HepG2 (cell line): ENCODE measurements around the gene TBC1D1. TPM values are rescaled to one million over a fixed set of nuclear protein-coding genes. Genes with fewer than 3 reads are reported as not detected.
A peak's percentile ranks its signal among the peaks of the same experiment; 100 is the strongest.

ENCODE experiments used
- ARID4A ChIP-seq: sonication (generic); formaldehyde crosslinking; IDR thresholded peaks from 2 replicates; pipeline ENCODE4 v1.5.0; 2020; ENCODE audit warnings: mild to moderate bottlenecking, missing genetic modification reagents, borderline replicate concordance
- CEBPG ChIP-seq: IDR thresholded peaks from 2 replicates; pipeline ENCODE4 v1.6.1; 2016
- DMAP1 ChIP-seq: IDR thresholded peaks from 2 replicates; pipeline ENCODE4 v1.6.1; 2016
- EZH2 ChIP-seq: conservative IDR thresholded peaks from 2 replicates; pipeline ENCODE4 v1.6.1; 2012; ENCODE audit warnings: mild to moderate bottlenecking, low read depth, low read length, moderate library complexity
- FIP1L1 ChIP-seq: fragments of 200-400 bp; formaldehyde crosslinking; IDR thresholded peaks from 2 replicates; pipeline ENCODE4 v1.6.1; 2018; ENCODE audit warnings: low read depth, mild to moderate bottlenecking, low read length, moderate library complexity, borderline replicate concordance; ENCODE audit not compliant: insufficient read depth
- FOXA3 ChIP-seq: IDR thresholded peaks from 2 replicates; pipeline ENCODE4 v1.6.1; 2016; ENCODE audit warnings: missing genetic modification reagents, missing compliant biosample characterization
- FOXK2 ChIP-seq: fragments of 450-650 bp; IDR thresholded peaks from 2 replicates; pipeline ENCODE4 v1.6.1; 2016
- GPN1 ChIP-seq: sonication (generic); formaldehyde crosslinking; IDR thresholded peaks from 2 replicates; pipeline ENCODE4 v1.5.1; 2020; ENCODE audit warnings: missing genetic modification reagents, borderline replicate concordance
- HMG20A ChIP-seq: IDR thresholded peaks from 2 replicates; pipeline ENCODE4 v1.6.1; 2016; ENCODE audit warnings: borderline replicate concordance
- HNF4A ChIP-seq: sonication (generic); formaldehyde crosslinking; IDR thresholded peaks from 2 replicates; pipeline ENCODE4 v1.4.0; 2020; ENCODE audit warnings: missing genetic modification reagents
- JARID2 ChIP-seq: sonication (generic); formaldehyde crosslinking; IDR thresholded peaks from 2 replicates; pipeline ENCODE4 v1.8.1; 2023; ENCODE audit warnings: missing genetic modification reagents, inconsistent platforms; ENCODE audit not compliant: insufficient replicate concordance
- KDM3A ChIP-seq: IDR thresholded peaks from 2 replicates; pipeline ENCODE4 v1.6.1; 2018; ENCODE audit warnings: low read depth, missing compliant biosample characterization
- PPARG ChIP-seq: conservative IDR thresholded peaks from 2 replicates; pipeline ENCODE4 v1.6.1; 2016; ENCODE audit warnings: missing biosample characterization, missing genetic modification reagents
- PRMT3 ChIP-seq: sonication (generic); formaldehyde crosslinking; IDR thresholded peaks from 2 replicates; pipeline ENCODE4 v1.8.1; 2022; ENCODE audit warnings: low read depth, mild to moderate bottlenecking, moderate library complexity, missing genetic modification reagents, borderline replicate concordance
- SP140L ChIP-seq: sonication (generic); formaldehyde crosslinking; IDR thresholded peaks from 2 replicates; pipeline ENCODE4 v1.4.0; 2020; ENCODE audit warnings: missing genetic modification reagents, borderline replicate concordance
- STAG1 ChIP-seq: sonication (generic); formaldehyde crosslinking; IDR thresholded peaks from 2 replicates; pipeline ENCODE4 v1.4.0; 2020; ENCODE audit warnings: missing genetic modification reagents
- TEAD3 ChIP-seq: optimal IDR thresholded peaks from 2 replicates; pipeline ENCODE3; 2016; ENCODE audit warnings: borderline replicate concordance
- U2AF1 ChIP-seq: fragments of 200-400 bp; formaldehyde crosslinking; optimal IDR thresholded peaks from 2 replicates; pipeline ENCODE3; 2017; ENCODE audit warnings: mild to moderate bottlenecking, low read depth, low read length
- ZBTB8A ChIP-seq: sonication (generic); formaldehyde crosslinking; IDR thresholded peaks from 2 replicates; pipeline ENCODE4 v1.4.0; 2020; ENCODE audit warnings: mild to moderate bottlenecking, low read depth, missing genetic modification reagents, borderline replicate concordance
- ZNF558 ChIP-seq: sonication (generic); formaldehyde crosslinking; IDR thresholded peaks from 2 replicates; pipeline ENCODE4 v1.9.0; 2022; ENCODE audit warnings: mild to moderate bottlenecking, missing genetic modification reagents, borderline replicate concordance
- ZNF749 ChIP-seq: sonication (generic); formaldehyde crosslinking; IDR thresholded peaks from 2 replicates; pipeline ENCODE4 v1.8.0; 2022; ENCODE audit warnings: mild to moderate bottlenecking, missing genetic modification reagents, moderate library complexity, borderline replicate concordance
- polyA plus RNA-seq, 8 experiments: library from polyadenylated mRNA; depleted of rRNA in 3 of 8; stranded (reverse) in 7 of 8; unstranded in 1 of 8; fragments of >200 nt; fragmentation: Illumina TruSeq in 4 of 8; extraction: Trizol in 4 of 8; gene quantifications; 2 replicates each; pipeline versions ENCODE4 v1.2.1 to v1.2.3, GENCODE V29; 2011 to 2016; ENCODE audit warnings: low read depth in 4 of 8, missing spikeins in 1 of 8, mixed read lengths in 1 of 8; ENCODE audit not compliant: insufficient read depth in 1 of 8
- total RNA-seq, 5 experiments: library from RNA; depleted of rRNA; stranded (reverse); fragments of >200 nt; fragmentation: Illumina TruSeq; extraction: Trizol; gene quantifications; 2 replicates each; pipeline ENCODE4 v1.2.3, GENCODE V29; 2016; ENCODE audit warnings: low read depth in 1 of 5
- TF ChIP-seq, protein P1 (sequence below): IDR thresholded peaks from 2 replicates; pipeline ENCODE4 v1.6.1; 2012; ENCODE audit warnings: inconsistent platforms
- TF ChIP-seq, protein P2 (sequence below): sonication (generic); formaldehyde crosslinking; IDR thresholded peaks from 2 replicates; pipeline ENCODE4 v1.4.0; 2020; ENCODE audit warnings: missing genetic modification reagents, borderline replicate concordance

The TBC1D1 gene
- total and polyA plus RNA-seq, 2 of the 13 experiments (the other 11 are each of a cell fraction or from before 2014, with no cell fraction given), result 37.3 to 62.8 TPM

DNA sequence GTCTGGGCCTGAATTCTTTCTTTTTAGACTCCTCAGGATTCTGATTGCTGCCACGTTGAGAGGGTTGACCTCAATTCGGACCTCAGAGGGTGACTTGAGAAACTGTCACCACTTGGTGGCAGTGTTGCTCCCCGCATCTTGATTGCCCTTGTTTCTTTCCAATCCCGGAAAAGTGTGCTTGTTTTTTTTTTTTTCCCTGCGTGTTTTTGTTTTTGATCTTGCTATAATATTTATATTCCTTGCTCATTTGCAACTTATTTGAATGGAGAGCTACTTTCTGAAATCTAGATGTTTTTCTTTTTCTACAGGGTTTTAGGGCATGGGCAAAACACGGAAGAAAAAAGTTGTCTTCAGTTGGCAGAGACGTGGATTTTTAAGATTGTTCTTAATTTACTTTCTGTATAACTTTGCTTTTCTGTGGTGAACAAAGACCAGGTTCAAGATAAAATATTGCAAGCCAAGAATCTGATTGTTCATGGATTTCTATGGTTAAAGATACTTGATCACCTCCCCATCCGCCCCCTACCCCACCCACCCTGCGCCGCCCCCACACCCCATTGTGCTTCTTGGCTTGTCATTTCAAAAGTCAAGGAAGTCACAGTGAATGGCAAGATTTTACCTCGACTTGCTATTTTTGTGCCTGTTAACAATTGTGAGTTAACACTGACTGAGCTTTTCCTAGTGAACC lies 171.3 kb downstream of the TBC1D1 start (continued):
- TF ChIP-seq PRMT3 (no peak), ZBTB8A (CRISPR knock-in tag) (no peak), GPN1 (CRISPR knock-in tag) (no peak), JARID2 (no peak), DMAP1 (CRISPR knock-in tag) (no peak), HNF4A (CRISPR knock-in tag) (no peak), PPARG (CRISPR knock-in tag) (0 out of 2 replicates have a peak, but pooled peaks have one; percentile 23), ARID4A (CRISPR knock-in tag) (no peak), ZNF558 (no peak), TEAD3 (CRISPR knock-in tag) (peak; percentile 51), CEBPG (0 out of 2 replicates have a peak, but pooled peaks have one; percentile 9), FOXA3 (CRISPR knock-in tag) (0 out of 2 replicates have a peak, but pooled peaks have one; percentile 32), FOXK2 (peak; percentile 37; the same call in 1 of the 2 replicates), ZNF749 (CRISPR knock-in tag) (no peak), FIP1L1 (no peak), KDM3A (CRISPR knock-in tag) (peak; percentile 79; the same call in 1 of the 2 replicates), U2AF1 (no peak), EZH2 (no peak), STAG1 (peak; percentile 91), SP140L (CRISPR knock-in tag) (no peak), HMG20A (CRISPR knock-in tag) (no peak)
- TF ChIP-seq, protein P1, sequence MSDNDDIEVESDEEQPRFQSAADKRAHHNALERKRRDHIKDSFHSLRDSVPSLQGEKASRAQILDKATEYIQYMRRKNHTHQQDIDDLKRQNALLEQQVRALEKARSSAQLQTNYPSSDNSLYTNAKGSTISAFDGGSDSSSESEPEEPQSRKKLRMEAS, result no peak
- TF ChIP-seq, protein P2, sequence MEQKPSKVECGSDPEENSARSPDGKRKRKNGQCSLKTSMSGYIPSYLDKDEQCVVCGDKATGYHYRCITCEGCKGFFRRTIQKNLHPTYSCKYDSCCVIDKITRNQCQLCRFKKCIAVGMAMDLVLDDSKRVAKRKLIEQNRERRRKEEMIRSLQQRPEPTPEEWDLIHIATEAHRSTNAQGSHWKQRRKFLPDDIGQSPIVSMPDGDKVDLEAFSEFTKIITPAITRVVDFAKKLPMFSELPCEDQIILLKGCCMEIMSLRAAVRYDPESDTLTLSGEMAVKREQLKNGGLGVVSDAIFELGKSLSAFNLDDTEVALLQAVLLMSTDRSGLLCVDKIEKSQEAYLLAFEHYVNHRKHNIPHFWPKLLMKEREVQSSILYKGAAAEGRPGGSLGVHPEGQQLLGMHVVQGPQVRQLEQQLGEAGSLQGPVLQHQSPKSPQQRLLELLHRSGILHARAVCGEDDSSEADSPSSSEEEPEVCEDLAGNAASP (CRISPR knock-in tag), result peak; percentile 38; the same call in 1 of the 2 replicates
